ENCODE data around the gene VAMP3. TPM values are rescaled to one million over a fixed set of nuclear protein-coding genes. Genes with fewer than 3 reads are reported as not detected.
A peak's percentile ranks its signal among the peaks of the same experiment; 100 is the strongest.
"Not testable (repeated sequence)": the region's sequence is repeated elsewhere in the genome, so short reads cannot be mapped to it uniquely, and the experiment has no call there.

VAMP3 gene
- total RNA-seq, 1 donor from 2014 or later = 114 TPM

DNA sequence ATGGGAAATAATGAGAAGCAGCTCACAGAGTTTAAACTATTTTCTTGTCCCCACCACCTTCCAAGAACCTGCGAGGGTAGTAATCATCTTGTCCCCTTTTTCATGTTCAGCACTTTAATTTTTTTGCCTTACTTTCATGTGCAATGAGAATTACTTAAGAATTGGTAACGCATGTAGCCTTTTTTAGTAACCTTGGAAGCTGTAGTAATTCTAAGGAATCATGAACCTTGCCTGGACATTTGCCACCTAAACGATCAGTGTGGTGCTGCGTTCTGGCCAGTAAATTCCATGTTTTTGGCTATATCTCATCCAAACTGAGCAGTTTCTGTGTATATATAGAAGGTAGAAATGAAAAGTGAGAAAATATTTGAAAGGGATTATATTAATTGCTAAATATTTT, 3.9 kb upstream of the VAMP3 start:
- DNase-seq (ENCODE audit: low spot score) = no peak

GRCh38 chr1:7768583-7768982, 2.5 kb upstream of the VAMP3 start:
- DNase-seq (ENCODE audit: low spot score) = no peak

- DNase-seq (ENCODE audit: low spot score) = no peak
These were observed 1.3 kb upstream of the VAMP3 start for GRCh38 chr1:7769673-7770412.

DNA sequence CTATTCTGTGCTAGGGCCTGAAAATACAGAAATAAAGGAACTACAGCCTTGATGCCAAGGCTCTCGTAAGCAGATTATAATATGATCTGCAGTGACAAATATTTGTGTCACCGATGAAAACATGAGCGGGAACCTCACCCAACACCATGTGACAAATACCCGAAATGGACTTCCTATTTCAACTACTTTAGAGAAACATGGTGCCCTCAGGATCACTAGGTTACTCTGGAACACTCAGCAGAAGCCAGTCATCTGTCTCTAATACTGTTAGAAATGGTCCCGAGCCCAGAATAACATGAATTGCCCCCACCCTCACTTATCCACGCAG, 463 bp upstream of the VAMP3 start:
- no peak for DNase-seq (ENCODE audit: low spot score)

- DNase-seq (ENCODE audit: low spot score) = no peak
These were observed 765 bp downstream of the VAMP3 start for GRCh38 chr1:7771823-7772299.

DNA sequence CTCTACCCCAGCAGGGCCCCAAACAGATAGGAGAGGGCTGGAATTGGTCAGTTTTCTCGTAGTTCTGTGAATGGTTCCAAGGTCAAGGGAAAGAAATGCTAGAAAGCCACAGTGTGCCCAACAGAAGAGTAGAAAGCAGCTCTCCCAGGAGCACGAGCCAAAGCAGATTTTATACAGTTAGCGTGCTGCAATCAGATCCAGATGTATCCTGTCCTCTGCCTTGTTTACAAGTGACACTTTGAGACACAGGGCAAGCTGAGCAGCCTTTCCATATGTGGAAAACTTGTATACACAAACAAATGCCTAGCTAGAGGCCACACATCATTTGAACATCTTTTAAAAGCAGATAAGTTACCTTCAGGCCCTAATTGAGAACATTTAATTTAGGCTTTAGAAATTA, 6.5 kb downstream of the VAMP3 start:
- no peak for DNase-seq (ENCODE audit: low spot score)

DNA sequence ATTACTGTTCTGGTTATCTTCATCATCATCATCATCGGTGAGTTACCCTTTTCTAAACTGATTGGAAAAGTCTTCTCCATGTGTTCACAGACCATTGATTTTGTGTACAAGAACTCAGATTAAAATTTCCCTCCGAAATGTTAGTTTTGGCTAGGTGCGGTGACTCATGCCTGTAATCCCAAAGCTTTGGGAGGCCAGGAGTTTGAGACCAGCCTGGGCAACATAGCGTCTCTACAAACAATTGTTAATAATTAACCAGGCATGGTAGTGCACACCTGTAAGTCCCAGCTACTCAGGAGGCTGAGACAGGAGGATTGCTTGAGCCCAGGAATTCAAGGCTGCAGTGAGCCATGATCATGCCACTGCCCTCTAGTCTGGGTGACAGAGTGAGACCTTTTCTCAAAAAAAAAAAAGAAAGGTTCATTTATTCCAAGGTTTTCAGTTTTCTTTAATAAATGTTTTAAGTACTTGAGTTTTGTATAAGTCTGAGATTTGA, 7.1 kb downstream of the VAMP3 start:
- no peak for DNase-seq (ENCODE audit: low spot score)

DNA sequence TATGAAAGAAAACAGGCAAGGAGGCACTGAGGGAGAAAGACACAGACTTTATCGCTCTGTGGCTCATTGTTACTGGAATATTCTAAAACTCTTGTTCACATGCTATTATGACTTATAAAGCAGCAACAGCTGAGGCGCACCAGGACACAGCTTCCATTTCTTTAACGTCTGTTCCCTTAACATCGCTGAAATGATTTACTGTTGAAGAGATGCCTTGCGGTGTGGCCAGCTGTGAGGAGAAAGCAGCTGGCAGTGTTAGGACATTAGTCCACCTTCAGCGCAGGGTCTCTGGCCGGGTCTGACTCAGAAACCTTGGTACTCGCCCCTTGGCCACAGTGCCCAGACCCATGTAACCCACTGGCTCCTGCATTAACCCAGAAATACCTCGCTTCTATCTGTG, 9.9 kb downstream of the VAMP3 start:
- no peak for DNase-seq (ENCODE audit: low spot score)

DNA sequence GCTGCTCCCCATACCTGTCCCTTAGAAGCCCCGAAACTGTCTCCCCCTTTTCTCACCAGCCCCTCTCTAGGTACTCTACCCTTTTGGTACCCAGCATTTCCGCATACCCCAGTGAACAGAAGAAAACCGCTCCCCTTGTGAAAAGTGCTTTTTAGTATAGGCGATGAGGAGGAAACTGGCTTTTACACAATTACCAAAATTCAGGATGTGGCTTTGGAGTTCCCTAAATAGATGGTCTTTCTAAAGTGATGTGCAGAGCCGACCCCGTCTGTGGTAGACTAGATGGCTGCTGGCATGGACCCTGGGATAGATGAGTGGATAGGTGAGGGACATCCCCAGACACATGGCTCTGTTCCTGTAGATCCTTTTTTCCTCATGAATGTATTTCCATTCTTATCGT, 10.4 kb downstream of the VAMP3 start:
- no peak for DNase-seq (ENCODE audit: low spot score)

- DNase-seq (ENCODE audit: low spot score) = no peak
These were observed 10.9 kb downstream of the VAMP3 start for GRCh38 chr1:7781923-7782495.

DNA sequence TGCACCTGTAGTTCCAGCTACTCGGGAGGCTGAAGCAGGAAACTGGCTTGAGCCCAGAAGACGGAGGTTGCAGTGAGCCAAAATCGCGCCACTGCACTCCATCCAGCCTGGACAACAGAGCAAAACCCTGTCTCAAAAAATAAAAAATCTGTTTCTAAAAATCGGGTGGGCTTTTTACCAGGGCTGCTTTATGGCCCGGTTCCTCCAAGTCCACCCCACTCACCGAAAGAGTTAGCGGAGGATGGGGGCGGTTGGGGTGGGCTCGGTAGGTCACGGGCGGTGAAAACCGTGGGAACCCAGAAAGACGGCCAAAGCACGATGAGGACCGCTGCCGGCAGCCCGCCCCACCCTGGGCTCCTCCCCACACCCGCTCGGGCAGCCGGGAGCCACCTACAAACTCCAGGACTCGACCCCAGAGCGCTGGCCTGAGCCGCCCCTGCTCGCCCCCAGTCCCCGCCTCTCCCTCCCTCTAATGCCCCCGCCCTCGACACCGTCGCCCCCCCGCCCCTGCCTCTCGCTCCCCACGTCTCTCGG, 12.1 kb downstream of the VAMP3 start:
- DNase-seq (ENCODE audit: low spot score) = peak; percentile 91

DNA sequence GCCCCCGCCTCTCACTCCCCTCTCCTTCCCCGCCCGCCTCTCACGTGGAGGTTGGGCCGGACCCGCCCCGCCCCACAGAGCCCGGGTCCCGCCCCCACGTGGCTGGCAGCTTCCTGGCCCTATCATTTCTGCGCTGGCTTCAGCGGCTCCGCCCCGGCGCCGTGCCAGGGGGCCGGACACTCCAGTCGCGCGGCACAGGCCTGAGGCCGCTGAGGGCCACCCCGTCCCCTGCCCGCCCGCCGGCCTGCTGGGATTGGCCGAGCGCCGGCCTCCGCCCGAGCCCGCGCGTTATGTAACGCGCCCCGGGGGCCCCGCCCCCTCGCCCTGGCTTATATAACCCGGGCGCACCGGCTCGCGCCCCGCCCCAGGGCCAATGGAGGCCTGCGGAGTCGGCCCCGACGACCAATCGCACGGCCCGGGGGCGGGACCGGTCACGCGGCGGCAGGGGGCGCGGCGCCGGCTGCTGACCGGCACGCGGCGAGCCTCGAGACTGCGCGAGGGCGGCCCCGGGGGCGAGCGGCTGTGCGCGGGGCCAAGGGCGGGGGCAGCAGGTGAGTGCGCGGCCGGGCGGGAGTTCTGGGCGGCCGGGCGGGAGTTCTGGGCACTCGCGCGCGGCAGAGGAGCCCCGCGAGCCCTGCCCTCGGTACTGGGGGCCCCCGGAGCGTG, 12.9 kb downstream of the VAMP3 start, which contains the start of gene PER3:
Gene PER3 (plus strand): TSS at position 466 of the 666 bp plus-strand sequence. CDS start 587 bp downstream, outside the sequence.
- peak; percentile 99 for DNase-seq (ENCODE audit: low spot score)

- DNase-seq (ENCODE audit: low spot score) = no peak
These were observed 13.5 kb downstream of the VAMP3 start for GRCh38 chr1:7784492-7785071.

DNA sequence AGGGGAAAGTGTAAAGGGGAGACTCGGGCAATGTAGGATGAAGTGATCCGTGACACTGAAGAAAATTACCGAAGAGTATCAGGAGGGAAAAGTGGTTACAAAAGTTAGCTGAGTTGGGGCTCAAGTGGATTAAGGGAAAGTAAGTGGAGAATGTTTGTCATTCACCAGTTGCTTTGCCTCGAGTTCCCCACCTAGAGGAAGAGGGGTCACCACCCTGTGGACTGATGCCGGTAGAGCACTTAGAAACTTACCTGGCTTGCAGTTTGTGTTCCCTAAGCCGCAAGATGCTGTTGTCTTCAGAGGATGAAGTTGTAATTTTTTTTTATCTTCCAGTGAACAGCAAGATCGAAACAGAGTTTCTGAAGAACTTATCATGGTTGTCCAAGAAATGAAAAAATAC, 14.0 kb downstream of the VAMP3 start:
- no peak for DNase-seq (ENCODE audit: low spot score)

GRCh38 chr1:7786795-7787194, 15.7 kb downstream of the VAMP3 start:
- no peak for DNase-seq (ENCODE audit: low spot score)

GRCh38 chr1:7789828-7790227, 18.7 kb downstream of the VAMP3 start:
- no peak for DNase-seq (ENCODE audit: low spot score)

DNA sequence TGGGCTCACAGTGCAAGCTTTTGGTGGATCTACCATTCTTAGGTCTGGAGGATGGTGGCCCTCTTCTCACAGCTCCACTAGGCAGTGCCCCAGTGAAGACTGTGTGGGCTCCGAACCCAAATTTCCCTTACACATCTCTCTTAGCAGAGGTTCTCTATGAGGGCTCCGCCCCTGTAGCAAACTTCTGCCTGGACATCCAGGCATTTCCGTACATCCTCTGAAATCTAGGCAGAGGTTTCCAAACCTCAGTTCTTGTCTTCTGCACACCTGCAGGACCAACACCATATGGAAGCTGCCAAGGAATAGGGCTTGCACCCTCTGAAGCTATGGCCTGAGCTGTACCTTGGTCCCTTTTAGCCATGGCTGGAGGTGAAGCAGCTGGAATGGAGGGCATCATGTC, 19.9 kb downstream of the VAMP3 start:
- not testable (repeated sequence) for DNase-seq (ENCODE audit: low spot score)

- no peak for DNase-seq (ENCODE audit: low spot score)
These were observed 24.3 kb downstream of the VAMP3 start for GRCh38 chr1:7795406-7795805.

- no peak for DNase-seq (ENCODE audit: low spot score)
These were observed 34.4 kb downstream of the VAMP3 start for GRCh38 chr1:7805460-7805859.

DNA sequence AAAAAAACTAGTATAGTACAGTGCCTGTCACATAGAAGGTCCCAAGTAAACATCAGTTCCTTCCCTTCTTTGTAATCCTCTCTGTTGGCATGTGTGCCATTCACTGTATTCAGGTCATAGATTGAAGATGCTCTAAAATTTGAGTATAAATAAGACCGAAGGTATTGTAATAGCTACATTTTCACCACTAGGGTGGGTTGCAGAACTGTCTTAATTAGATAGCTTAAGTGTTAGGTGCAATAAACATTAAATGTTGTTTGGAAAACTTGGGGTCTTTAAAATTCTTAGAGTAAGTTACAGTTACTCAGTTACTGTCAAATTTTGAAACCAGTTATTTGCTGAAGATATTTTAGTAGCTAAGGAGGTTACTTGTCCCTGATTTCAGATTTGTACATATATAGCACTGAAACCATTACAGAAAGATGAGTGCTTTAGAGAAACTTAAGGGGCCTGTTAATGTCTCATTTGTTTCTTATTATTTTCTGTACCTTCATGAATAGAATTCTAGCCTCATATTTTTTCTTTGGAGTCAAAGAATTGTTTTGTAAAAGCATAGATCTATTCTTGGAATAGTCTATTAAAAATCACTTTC, 37.3 kb downstream of the VAMP3 start:
- DNase-seq (ENCODE audit: low spot score) = no peak

- no peak for DNase-seq (ENCODE audit: low spot score)
These were observed 38.6 kb downstream of the VAMP3 start for GRCh38 chr1:7809742-7810141.

All from mesenteric fat pad (tissue), 1 donor.